Right lobe of liver (tissue), 6 donors: ENCODE measurements around the gene WNT3. TPM values are rescaled to one million over a fixed set of nuclear protein-coding genes. Genes with fewer than 3 reads are reported as not detected.

ENCODE experiments used
- ATAC-seq, 4 donors: fragments of 200-7000 bp; cut with Tn5 transposase; one replicate each; pipeline ENCODE4 v1.9.1; 2020; ENCODE audit warnings: mild to moderate bottlenecking in 4 of 4, moderate library complexity in 4 of 4
- DNase-seq, 3 donors: peaks; one replicate each; pipeline ENCODE4 v3.0.0-alpha.2; 2020
- H3K27ac ChIP-seq, 3 donors: fragments of 200-600 bp; one replicate each; pipeline ENCODE4 v1.8.0; 2022
- H3K27me3 ChIP-seq, 2 donors: fragments of 200-600 bp; one replicate each; pipeline ENCODE4 v1.8.0; 2022
- H3K36me3 ChIP-seq, 4 donors: fragments of 200-600 bp; sonication (generic) in 1 of 4; one replicate each; pipeline versions ENCODE4 v1.5.1 to v1.8.0; 2017 to 2022; ENCODE audit warnings: control low read depth in 1 of 4
- H3K4me1 ChIP-seq, 4 donors: fragments of 200-600 bp; sonication (generic) in 1 of 4; one replicate each; pipeline versions ENCODE4 v1.5.1 to v1.8.0; 2017 to 2022; ENCODE audit warnings: control low read depth in 1 of 4
- H3K4me3 ChIP-seq, 3 donors: fragments of 200-600 bp; one replicate each; pipeline ENCODE4 v1.8.0; 2022
- H3K9me3 ChIP-seq, 4 donors: fragments of 200-600 bp; sonication (generic) in 1 of 4; one replicate each; pipeline versions ENCODE4 v1.5.1 to v1.8.0; 2017 to 2022; ENCODE audit warnings: control low read depth in 1 of 4
- CTCF ChIP-seq, 4 donors: fragments of 200-600 bp in 3 of 4; fragments of 450-650 bp in 1 of 4; IDR thresholded peaks; one replicate each; pipeline versions ENCODE4 v1.5.1 to v1.8.0; 2016 to 2022; ENCODE audit warnings: antibody characterized with exemption in 4 of 4, mild to moderate bottlenecking in 2 of 4
- POLR2A ChIP-seq: fragments of 450-650 bp; IDR thresholded peaks from one replicate; pipeline ENCODE4 v1.6.1; 2017; ENCODE audit warnings: antibody characterized with exemption, mild to moderate bottlenecking
- WGBS: methylation state at CpG from one replicate; pipeline ENCODE4 v1.1.6; 2018; ENCODE audit warnings: low coverage, low lambda C conversion rate; ENCODE audit not compliant: insufficient coverage; ENCODE audit errors: missing lambda C conversion rate; 5-methylcytosine and 5-hydroxymethylcytosine counted together
- intact Hi-C, 2 donors: fragments of 100-400 bp; cut with DNase I; formaldehyde crosslinking; loops; one replicate each; pipeline versions ENCODE4 v1.11.2 to v1.14.1; 2022
- total RNA-seq, 6 experiments: library from RNA; depleted of rRNA in 2 of 6; stranded (reverse); fragments of >200 nt in 2 of 6; fragmentation: NEBNext Ultra II Directional in 3 of 6; extraction: Animal tissue kit (Norgen Biotek cat#: 25700) in 3 of 6; gene quantifications; one replicate each; pipeline versions ENCODE4 v1.1.0 to v1.2.4, GENCODE V29; 2016 to 2023
- donor health status: DM: no; HTN: yes; CAD: no.
- donor health status: DM: no; HTN: no; CAD: no.
- donor health status: DM: no; HTN: no; CAD: no.
- donor health status: DM: no; HTN: yes; CAD: no.
- donor health status: DM: no; HTN: yes; CAD: no.

WNT3 gene
- total RNA-seq, 6 experiments from 2014 or later: 1.0 to 5.0 (median 4.0) TPM

- intact Hi-C loops: no loop called here
- Histone ChIP-seq H3K36me3 (no peaks in the 10 kb centered on the region), H3K4me1 (peaks cover 0 to 19% (median 5%) of the 10 kb centered on the region in 4 donors), H3K27ac (no peak overlapping the region), H3K9me3 (no peaks in the 10 kb centered on the region), H3K4me3 (peak overlapping the region; percentile 4 to 26 (median 8)), H3K27me3 (peaks cover 8 to 30% of the 10 kb centered on the region in 2 donors)
- DNase-seq (no peak), ATAC-seq (peak in 3 of 4 donors; percentile 16 to 43 (median 39))
- WGBS: 27% methylated on average over 3 of the region's 72 CpGs
- TF ChIP-seq POLR2A: no peak
- no peak for TF ChIP-seq CTCF (IDR thresholded peaks at IDR 0.05)
These were observed 702 bp upstream of the WNT3 start for GRCh38 chr17:46818929-46819859.

GRCh38 chr17:46817901-46818209, 637 bp downstream of the WNT3 start:
- H3K4me1 ChIP-seq: peaks cover 0 to 19% (median 5%) of the 10 kb centered on the region in 4 donors
- TF ChIP-seq CTCF (IDR thresholded peaks at IDR 0.05) (no peak), POLR2A (no peak)
- H3K27me3 ChIP-seq: peaks cover 8 to 30% of the 10 kb centered on the region in 2 donors
- no peak overlapping the region for H3K27ac ChIP-seq
- DNase-seq (no peak), ATAC-seq (no peak)
- no peaks in the 10 kb centered on the region for H3K36me3 ChIP-seq
- 9% methylated on average over 5 of the region's 5 CpGs for WGBS
- no peak overlapping the region for H3K4me3 ChIP-seq
- intact Hi-C loops: no loop called here
- no peaks in the 10 kb centered on the region for H3K9me3 ChIP-seq

GRCh38 chr17:46817151-46817900, 1.2 kb downstream of the WNT3 start:
- no peaks in the 10 kb centered on the region for H3K9me3 ChIP-seq
- WGBS: 16% methylated on average over 16 of the region's 22 CpGs
- DNase-seq (no peak), ATAC-seq (no peak)
- H3K27ac ChIP-seq: no peak overlapping the region
- H3K27me3 ChIP-seq: peaks cover 8 to 26% of the 10 kb centered on the region in 2 donors
- peaks cover 0 to 19% (median 5%) of the 10 kb centered on the region in 4 donors for H3K4me1 ChIP-seq
- intact Hi-C loops: no loop called here
- no peak overlapping the region for H3K4me3 ChIP-seq
- no peaks in the 10 kb centered on the region for H3K36me3 ChIP-seq
- TF ChIP-seq POLR2A (no peak), CTCF (IDR thresholded peaks at IDR 0.05) (no peak)

- no peak overlapping the region for H3K27ac ChIP-seq
- 67% methylated on average over 6 of the region's 12 CpGs for WGBS
- peaks cover 8 to 26% of the 10 kb centered on the region in 2 donors for H3K27me3 ChIP-seq
- TF ChIP-seq CTCF (IDR thresholded peaks at IDR 0.05): no peak
- no peak for TF ChIP-seq POLR2A
- no peak for DNase-seq
- no peaks in the 10 kb centered on the region for H3K9me3 ChIP-seq
- H3K4me1 ChIP-seq: peaks cover 0 to 19% (median 5%) of the 10 kb centered on the region in 4 donors
- no peak overlapping the region for H3K4me3 ChIP-seq
- intact Hi-C loops: no loop called here
- ATAC-seq: no peak
- H3K36me3 ChIP-seq: no peaks in the 10 kb centered on the region
These were observed 2.8 kb downstream of the WNT3 start for GRCh38 chr17:46815474-46816353.
